Esophagus mucosa (tissue), 1 donor: ENCODE data around the gene CDH10. TPM values are rescaled to one million over a fixed set of nuclear protein-coding genes. Genes with fewer than 3 reads are reported as not detected.

Experiments
- ATAC-seq: fragments of 200-7000 bp; cut with Tn5 transposase; one replicate; pipeline ENCODE4 v1.9.1; 2020
- total RNA-seq: library from RNA; stranded (reverse); gene quantifications from one replicate; pipeline ENCODE4 v1.2.4, GENCODE V29; 2023
- donor health status: DM: yes; HTN: yes; CAD: no.

Gene CDH10
- total RNA-seq, result not detected

DNA sequence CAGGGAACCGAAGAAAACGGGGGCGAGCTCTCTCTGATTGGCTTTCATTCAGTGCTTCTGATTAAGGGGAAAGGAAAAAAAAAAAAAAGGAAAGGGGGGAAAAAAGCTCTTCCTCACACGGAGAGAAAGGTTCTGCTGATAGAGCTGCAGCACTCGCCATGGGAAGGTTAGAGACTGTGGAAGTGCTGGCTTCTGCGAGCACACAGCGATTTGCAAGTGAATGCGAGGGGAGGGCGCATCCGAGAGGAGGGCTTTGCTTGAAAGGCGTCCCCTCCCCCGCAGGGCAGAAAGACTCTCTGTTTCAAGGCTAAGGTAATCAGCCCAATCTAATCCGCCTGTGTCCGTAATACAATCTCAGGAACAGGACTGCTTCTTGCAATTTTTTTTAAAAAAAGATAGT, at the start of gene CDH10:
Gene CDH10, minus strand, starts transcription at position 218 of the 400 bp plus-strand sequence. CDS start 51,488 bp downstream, outside the sequence.
- ATAC-seq, result no peak

DNA sequence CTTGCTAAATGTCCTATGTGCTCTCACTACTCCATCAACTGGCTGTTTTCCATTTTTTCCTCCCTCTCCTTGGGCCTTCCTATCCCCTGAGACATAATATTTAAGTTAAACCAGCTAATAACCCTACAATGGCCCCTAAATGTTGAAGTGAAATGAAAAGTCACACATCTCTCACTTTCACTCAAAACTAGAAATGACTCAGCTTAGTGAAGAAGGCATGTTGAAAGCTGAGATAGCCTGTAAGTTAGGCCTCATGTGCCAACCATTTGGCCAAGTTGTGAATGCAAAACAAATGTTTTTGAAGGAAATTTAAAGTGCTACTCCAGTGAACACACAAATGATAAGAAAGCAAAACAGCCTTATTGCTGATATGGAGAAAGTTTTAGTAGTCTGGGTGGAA, 48.8 kb upstream of the CDH10 start:
- no peak for ATAC-seq

DNA sequence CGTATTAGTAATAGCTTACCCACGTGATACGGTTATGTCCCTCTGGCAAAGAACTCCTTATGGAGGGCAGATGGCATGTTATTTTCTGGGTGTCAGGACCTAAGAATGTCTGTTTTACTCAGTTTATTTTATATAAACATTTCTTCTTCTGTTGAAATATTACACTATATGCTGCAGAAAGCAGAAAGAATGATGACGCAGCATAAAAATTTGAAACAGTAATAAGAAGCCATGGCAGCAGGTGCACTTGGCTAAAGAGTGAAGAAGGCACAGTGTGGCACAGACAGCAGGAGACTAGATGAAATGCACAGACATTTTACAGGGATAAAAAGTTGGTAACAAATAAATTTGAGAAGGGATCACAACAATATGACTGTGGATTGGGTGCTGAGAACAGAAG, 46.3 kb upstream of the CDH10 start:
- no peak for ATAC-seq

DNA sequence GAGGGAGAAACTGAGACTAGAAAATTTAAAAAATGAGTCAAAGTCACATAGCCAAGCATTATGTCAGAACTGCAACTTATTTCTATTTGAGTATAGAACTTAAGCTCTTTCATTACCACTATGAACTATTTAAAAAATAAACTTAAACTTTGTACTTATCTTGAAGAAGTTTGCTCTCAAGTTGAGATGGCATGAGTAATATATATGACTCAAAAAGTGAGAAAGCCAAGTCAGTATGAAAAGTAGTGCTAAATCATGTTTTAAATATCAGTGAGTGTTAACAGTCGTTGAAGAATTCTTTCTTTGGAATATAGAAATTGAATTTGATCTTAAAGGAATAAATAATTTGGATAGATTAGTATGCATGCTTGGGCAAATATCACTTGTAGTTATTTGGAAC, 36.3 kb upstream of the CDH10 start:
- ATAC-seq, result no peak

DNA sequence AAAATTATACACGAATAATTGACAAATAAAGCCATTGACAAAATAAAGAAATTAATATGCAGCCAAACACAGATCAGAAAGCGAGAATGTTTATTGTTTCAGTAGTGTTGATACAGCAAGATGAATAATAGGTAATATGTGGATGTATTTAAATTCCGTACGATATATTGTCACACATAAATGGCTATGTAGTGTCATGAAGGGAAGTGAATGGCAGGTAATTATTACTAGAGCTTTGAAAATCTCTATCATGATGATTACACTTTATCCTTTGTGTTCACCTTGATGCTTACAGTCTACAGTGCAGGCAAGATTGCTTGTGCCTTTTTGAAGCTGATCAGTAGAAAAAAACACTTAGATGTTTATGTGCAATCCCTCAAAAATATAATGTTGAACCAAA, 23.3 kb upstream of the CDH10 start:
- no peak for ATAC-seq

DNA sequence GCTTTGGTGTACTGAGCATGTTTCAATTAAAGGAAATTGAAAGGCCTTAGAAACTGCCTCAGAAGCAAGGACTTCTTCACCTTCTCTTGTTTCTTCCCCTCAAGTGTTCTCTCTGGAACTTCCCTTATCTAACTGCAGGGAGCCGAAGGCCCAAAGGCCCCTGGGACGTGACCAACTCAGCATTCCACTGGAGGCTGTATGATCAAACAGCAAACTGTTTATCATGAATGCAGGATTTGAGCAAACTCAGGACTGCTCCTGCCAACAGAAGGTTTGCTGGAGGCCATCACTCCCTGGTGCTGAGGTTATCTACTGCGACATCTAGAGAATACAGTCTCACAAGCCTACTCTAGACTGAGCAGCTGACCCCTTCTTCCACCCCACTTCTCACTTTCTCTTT, 4.8 kb upstream of the CDH10 start:
- ATAC-seq, result no peak

DNA sequence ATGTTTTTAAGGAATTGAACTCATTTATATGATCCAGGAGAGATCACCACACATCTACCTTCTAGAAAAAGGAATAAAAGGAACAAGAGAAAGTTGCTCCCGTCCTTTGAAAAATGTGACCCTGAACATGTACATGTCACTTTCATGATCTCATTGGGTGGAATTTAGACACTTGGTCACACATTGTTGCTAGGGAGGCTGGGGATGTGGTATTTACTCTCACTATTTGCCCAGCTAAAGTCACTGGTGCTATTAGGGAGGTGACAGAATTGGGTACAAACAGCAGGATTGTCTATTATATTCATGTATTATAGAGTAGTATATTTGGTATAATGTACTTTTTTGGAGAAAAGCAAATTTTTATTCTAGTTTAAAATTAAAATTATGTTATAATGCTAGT, 2.1 kb upstream of the CDH10 start:
- no peak for ATAC-seq

DNA sequence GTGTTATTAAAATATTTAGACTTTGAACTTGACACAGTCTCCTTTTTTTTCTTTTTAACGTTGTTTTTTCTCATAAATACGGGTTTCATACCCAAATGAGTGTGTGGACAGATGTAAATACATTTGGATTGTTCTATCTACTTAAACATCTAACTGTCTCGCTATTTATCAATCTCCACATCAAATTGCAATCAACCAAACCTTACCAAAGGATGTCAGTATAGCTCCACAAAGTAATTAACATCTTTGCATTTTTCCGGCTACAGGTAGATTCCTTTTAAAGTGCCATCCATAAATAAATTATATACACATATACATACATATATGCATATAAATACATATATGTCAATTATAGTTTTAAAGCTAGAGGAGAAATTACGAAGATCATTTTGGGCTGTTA, 705 bp upstream of the CDH10 start:
- no peak for ATAC-seq

DNA sequence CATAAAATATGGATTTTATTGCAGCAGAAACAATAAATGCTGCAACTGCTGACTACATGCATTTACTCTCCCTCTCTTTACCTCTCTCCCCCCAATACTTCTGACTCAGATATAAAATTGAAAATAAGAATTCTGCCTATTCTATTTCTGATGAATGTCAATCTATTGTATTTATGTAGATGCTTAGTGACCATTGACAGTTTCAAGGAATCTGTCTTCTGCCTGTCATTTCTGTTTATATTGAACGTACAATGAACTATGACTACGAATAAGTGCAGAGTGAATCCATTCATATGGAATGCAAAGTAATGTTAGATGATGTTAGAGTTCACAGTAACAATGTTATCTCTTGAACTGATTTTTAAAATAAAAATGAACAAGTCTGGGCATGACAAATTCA, 898 bp downstream of the CDH10 start:
- ATAC-seq, result no peak

DNA sequence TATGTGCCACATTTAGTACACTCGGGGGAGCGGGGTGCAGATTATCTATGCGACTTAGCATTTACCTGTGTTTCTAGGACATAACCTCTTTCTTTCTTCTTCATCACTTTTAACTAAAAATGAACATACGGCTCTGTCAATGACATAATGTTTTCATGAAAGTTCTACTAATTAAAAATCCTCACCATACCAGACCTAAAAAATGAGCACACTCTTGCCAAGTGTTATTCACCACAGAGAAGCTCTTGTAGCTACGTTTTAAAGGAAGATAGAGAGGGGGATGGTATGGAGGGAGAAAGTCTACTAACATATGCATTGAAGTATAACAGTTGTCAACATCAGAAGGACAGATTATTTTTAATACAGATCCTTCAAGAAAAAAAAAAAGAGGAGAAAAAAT, 1.6 kb downstream of the CDH10 start:
- no peak for ATAC-seq

DNA sequence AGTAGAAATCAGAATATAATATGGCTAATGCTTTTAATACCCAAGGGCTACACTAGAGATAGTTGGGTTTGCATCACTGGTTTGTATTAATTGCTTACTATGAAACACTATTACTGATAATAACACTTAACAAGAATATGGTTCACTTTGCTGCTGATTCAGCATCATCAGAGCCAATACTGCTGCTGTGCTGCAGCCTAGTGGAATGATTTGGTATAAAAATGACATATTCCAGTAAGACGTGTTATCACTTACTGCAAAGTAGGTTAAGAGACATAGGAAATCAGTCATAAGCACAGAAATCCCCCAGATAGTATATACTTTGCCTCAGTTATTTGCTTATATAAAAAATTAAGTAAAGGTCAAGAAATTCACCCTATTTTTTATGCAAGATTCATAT, 2.8 kb downstream of the CDH10 start:
- no peak for ATAC-seq

DNA sequence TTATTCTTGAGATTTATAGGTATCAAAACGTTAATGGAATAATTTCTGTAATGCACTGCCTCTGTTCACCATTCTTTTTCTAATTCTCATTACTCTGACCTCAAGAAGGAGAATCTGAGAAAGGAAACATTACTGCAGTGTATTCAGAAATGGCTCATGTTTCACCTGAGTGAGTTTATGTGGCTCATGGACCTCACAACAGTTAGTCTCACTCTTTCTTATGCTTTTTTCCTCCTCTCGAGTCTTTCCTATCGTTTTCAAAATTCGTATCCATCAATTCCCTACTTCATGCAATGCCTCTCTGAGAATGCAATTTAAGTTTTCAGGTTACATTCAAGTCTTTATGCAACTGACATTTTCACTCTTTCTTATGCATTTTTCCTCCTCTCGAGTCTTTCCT, 9.6 kb downstream of the CDH10 start:
- ATAC-seq, result no peak

DNA sequence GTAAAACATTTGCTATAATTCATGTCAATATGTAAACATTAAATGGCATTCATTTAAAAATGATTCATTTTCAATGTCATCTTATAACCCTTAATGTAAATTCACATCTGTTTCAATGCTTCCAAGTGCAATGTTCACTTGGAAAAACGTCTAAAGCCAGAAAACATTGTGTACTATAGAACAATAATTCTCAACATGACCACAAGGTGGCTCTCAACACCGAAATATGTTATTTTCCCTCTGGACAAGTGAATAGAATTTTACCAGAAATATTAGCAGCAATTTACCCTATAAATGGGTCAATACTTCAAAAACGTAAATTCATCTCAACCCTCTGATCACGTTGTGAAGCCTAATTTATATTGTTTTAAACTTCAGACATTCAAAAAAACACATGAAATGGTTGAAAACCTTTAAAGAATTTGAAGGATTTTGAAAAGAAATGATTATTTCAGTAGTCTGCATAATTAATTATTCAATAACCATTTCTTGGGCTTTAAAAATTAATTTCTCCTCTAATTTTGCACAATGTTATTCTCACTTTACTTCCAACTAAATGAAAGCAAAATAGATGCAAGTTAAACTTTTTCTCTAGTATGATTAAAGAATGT, 11.0 kb downstream of the CDH10 start:
- ATAC-seq, result no peak

DNA sequence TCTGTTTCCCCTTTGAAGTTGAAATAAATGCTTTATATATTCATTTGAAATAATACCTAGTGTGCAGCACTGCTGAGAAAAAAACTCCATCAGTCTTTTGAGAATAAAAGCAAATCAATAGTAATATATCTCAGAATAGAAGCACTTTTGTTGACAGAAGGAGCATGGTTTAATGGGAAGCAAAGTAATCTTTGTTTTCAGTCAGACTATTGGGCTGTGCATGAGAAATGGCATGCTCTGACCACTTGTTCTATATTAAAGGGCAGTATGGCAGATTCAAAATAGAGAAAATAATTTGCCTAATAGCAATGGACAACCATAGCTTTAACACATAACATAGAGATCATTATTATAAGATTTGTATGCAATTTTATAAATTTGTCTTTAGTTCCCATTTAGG, 12.4 kb downstream of the CDH10 start:
- ATAC-seq, result no peak

DNA sequence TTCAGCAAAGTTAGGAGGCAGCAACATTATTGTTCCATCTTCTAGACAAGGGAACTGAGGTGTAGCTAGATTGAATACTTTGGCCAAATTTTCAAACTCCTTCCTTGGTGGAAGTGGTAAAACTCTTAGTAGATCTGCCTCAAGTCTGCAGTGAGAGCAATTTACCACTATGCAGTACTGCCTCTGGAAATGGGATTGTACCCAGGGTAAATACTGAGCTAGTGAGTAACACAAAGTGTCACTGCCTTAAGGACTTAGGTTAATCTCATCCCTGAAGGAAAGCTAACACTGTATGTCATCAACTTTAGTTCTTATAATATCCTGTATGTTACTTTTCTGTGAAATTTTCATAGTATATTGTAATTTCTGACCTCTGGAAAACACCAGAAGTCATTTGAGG, 13.9 kb downstream of the CDH10 start:
- no peak for ATAC-seq

DNA sequence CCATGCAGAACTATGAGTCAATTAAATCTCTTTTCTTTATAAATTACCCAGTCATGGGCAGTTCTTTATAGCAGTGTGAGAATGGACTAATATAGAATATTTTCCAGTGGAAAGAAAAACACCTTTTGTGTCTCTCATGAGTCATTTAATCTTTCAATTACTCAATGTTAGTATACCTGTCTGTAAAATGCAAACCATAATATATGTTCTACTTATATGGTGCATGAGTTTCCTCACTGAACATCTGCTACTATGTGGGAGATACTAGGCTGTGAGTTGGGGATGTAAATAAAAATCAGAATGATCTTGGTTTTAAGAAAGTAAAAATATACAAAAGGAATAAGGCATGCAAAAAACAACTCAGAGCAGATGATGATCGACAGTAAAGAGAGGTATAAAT, 15.0 kb downstream of the CDH10 start:
- no peak for ATAC-seq

DNA sequence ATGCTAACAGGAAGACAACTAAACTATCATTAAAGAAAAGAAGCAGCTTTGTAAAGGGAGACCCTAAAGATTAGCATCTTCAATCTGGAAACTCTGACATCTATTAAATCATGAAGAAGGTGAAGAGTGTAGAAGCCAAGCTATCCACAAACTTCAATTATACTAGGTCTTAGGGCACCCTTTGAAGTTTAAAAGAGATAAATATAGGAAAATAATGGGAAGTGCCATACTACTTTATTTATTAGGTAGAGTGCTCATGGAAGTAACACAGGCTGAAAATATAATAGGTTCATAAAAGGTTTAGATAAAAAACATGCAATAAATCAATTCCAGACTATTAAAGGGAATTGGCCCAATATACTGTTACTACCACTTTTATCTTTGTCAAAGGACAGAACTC, 19.9 kb downstream of the CDH10 start:
- ATAC-seq, result no peak

DNA sequence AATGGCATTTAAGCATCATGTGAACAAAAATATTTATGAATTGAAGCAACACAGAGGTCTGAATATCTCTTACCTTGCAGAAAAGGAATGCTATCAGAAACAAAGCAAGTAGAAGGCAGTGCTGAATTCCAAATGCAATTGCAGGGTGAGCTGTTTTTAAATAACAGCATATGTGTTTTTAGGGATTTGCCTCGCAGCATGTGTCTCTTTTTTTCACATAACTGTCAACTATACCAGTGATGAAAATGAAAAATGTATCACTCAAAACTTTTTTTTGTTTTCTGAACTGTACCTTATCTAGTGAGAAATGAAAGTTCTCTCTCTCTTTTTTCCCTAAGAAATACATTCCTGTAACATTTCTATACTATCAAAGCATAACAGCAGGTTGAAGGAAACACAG, 21.2 kb downstream of the CDH10 start:
- ATAC-seq, result no peak

DNA sequence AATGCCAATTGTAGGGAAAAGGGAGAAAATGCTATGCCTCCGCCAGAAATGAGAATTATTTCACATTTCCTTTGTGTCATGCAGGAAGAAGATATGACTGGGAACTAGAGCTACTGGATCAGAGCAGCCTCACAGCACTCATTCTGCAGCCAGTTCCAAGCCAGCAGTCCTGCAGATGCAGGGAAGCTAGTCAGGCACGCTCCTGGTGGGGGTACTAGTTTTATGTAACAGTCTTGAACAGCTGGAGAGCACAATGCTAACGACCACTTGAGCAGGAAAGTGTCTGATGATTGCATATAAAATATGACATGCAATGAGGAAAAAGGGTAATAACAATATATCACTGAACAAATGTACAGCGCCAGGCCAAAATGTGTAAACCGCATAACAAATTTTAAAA, 21.7 kb downstream of the CDH10 start:
- no peak for ATAC-seq

DNA sequence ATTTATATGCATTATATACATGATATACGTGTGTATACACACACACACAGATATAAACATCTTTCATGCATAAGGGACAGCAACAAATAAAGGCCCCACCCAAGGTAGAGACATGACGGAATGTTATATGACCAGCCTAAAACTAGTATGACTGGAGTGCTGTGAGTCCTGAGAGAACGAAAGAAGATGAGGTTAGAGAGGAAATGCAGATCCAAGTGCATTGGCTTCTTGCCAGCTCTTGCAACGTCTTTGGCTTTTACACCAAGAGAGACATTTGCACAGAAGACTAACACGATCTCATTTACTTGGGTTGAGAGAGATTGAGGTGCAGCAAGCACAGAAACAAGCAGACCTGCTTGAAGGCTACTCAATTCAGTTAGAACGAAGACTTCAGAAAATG, 23.0 kb downstream of the CDH10 start:
- no peak for ATAC-seq

DNA sequence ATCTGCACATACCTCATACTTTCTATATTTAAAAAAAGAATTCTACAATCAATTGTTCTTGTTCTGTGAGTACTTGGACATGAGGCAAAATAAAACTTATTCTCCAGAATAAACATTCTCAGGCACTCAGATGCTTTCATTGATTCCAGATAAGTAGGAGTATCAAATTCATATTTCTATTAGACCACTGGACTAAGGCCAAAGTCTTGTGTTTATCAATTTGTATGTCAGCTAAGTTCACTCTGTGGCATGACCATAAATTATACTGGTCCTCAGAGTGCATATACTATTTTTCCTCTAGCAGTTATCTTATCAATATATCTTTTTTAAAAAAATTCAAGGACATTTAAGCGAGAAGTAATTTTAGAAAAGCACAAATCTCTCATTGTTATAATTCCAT, 28.2 kb downstream of the CDH10 start:
- ATAC-seq, result no peak

DNA sequence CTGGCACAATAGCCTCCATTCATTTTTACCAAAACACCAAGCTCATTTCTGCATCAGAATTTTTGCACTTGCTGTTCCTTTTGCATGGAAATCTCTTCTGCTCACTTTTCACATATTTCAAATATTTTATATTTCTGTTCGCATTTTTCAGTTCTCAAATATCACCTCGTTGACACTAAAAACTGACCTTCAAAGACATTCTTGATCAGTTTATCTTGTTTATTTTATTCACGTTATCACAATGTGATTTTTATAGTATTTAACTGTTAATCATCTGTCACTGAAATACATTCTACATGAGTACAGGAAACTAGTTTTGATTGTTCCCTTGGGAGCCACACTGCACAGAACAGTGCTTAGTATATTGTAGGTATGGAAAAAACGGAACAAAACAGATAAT, 29.6 kb downstream of the CDH10 start:
- ATAC-seq, result no peak

DNA sequence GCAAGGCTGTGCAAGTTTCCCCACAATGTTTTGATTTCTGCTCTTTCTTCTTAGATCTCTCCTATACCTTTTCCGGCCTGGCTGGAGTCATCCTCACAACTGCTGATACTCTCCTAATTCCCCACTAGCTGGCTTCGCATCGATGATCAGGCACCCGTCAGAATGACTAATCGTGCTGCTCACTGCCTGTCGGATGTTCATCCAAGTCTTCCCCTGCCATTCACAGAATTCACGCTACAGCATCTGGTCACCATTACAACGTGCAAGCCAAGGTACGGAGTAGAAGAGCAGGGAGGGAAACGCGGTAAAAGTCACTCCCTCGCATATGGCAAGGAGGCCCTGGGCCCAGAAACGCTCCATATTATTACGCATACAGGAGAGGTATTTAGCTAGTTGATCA, 35.1 kb downstream of the CDH10 start:
- no peak for ATAC-seq

DNA sequence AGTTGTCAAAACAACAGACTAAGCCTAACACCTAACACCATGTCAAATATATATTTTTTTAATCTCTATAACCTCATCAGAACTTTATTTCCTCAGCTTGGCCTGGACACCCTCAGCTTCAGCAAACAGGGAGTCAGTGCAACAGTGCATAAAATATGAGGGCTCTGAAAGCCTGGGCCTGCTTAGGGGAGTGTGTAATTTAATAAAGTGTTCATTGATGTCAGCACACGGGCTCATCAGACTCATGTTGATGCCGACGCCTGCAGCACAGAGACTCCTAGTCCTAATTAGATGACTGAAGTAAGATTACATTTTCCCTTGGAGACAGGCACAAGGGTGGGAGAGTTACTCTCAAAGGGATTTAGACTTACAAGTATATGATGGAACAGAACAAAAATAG, 37.8 kb downstream of the CDH10 start:
- ATAC-seq, result no peak

DNA sequence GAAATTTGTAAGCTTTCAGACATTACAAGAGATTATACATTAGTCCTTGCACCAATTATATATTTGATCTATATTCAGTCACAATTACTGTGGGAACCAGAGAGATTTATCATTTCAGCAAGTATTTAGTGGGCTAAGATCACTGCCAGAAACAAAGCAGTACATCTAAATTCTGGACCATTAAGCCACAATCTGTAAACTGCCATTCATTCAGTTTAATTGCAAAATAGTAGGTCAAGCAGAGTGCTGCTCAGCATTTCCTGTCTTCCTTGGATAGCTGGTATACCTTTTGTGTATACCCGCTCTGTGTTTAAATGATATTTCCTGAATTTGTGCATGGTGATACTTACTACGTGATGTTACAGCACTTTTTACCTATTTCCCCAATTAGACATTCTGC, 42.6 kb downstream of the CDH10 start:
- no peak for ATAC-seq

DNA sequence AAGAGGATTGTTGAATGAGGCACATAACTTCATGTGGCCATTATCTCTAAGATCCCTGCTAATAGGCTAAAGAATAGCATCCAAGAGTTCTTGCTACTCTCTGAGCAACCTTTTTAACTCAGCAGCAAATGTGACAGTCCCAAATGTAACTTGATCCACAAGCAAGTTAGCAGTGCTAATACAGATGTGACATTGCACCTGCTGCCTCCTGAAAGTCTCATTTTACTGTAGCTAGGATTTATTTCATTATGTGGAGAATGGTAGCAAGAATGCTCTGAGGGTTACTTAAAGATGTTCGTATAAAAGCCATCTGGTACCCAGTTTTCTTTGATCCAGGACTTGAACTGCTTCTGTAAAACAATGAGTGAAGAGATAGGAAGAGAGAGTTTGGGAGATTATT, 45.8 kb downstream of the CDH10 start:
- ATAC-seq, result no peak
